Caco-2 (cell line): ENCODE results near the gene TBC1D2B. TPM values are rescaled to one million over a fixed set of nuclear protein-coding genes. Genes with fewer than 3 reads are reported as not detected.

ENCODE experiments used
- BruUV-seq: library from RNA; stranded (reverse); fragments of 400-500 nt; replicated peaks from 2 replicates; lab custom pipeline; 2021; lab: Mats Ljungman, UMichigan
- CTCF ChIA-PET: fragments of 300-600 bp; sonication (Branson Sonifier 250); formaldehyde crosslinking; loops from one replicate; lab custom pipeline; 2022; ENCODE audit warnings: antibody characterized with exemption; lab: Charles Lee
- POLR2A ChIA-PET: fragments of 300-600 bp; sonication (Branson Sonifier 250); formaldehyde crosslinking; loops from one replicate; lab custom pipeline; 2022; ENCODE audit warnings: antibody characterized with exemption; lab: Charles Lee
- DNase-seq, 2 experiments: peaks; one replicate each; pipeline versions ENCODE4 v3.0.0 to v3.0.0-alpha.2; 2020 to 2022
- H3K27me3 ChIP-seq: replicated peaks from 2 replicates; pipeline ENCODE4 v1.6.0; 2011; ENCODE audit warnings: low read length; ENCODE audit not compliant: control insufficient read depth, insufficient read depth
- H3K36me3 ChIP-seq: 2 replicates; pipeline ENCODE4 v1.5.1; 2011; ENCODE audit warnings: low read length; ENCODE audit not compliant: control insufficient read depth, insufficient read depth
- H3K4me1 ChIP-seq: fragments of 250-450 bp; sonication (Bioruptor Pico); 2 replicates; pipeline ENCODE4 v1.5.1; 2020; ENCODE audit warnings: mild to moderate bottlenecking
- H3K4me3 ChIP-seq: 2 replicates; pipeline ENCODE4 v1.5.1; 2011; ENCODE audit warnings: low read depth, mild to moderate bottlenecking, control low read depth, low read length
- H3K9me3 ChIP-seq: fragments of 250-450 bp; sonication (Bioruptor Pico); 2 replicates; pipeline ENCODE4 v1.5.1; 2020; ENCODE audit warnings: mild to moderate bottlenecking, moderate library complexity
- H3K27ac Mint-ChIP-seq: one replicate; pipeline ENCODE4 v1.8.0; 2022; ENCODE audit warnings: mixed read lengths; ENCODE audit not compliant: unreplicated experiment
- H3K27me3 Mint-ChIP-seq: one replicate; pipeline ENCODE4 v1.8.0; 2022; ENCODE audit warnings: mixed read lengths; ENCODE audit not compliant: insufficient read depth, unreplicated experiment
- H3K36me3 Mint-ChIP-seq: one replicate; pipeline ENCODE4 v1.8.0; 2022; ENCODE audit warnings: mild to moderate bottlenecking, mixed read lengths; ENCODE audit not compliant: insufficient read depth, unreplicated experiment
- H3K4me1 Mint-ChIP-seq: one replicate; pipeline ENCODE4 v1.8.0; 2022; ENCODE audit warnings: low read depth, mixed read lengths; ENCODE audit not compliant: unreplicated experiment
- H3K4me3 Mint-ChIP-seq: one replicate; pipeline ENCODE4 v1.8.0; 2022; ENCODE audit warnings: mild to moderate bottlenecking, moderate library complexity, mixed read lengths; ENCODE audit not compliant: unreplicated experiment
- H3K9me3 Mint-ChIP-seq: one replicate; pipeline ENCODE4 v1.8.0; 2022; ENCODE audit warnings: mixed read lengths; ENCODE audit not compliant: unreplicated experiment
- intact Hi-C: fragments of 100-400 bp; cut with micrococcal nuclease; formaldehyde crosslinking; loops from one replicate; pipeline ENCODE4 v1.10.0; 2022; ENCODE audit not compliant: unreplicated experiment
- total RNA-seq: library from RNA; stranded (reverse); gene quantifications from 2 replicates; pipeline ENCODE4 v1.2.3, GENCODE V29; 2022
- TF ChIP-seq, protein P1 (sequence below), 2 experiments: fragments of 200-600 bp in 1 of 2; IDR thresholded peaks; 1 replicate in 1 of 2; 2 replicates in 1 of 2; pipeline versions ENCODE4 v1.5.1 to v1.8.0; 2011 to 2022; ENCODE audit warnings: antibody characterized with exemption in 1 of 2, control low read depth in 1 of 2, inconsistent platforms in 1 of 2, low read depth in 1 of 2, low read length in 1 of 2, mild to moderate bottlenecking in 1 of 2, moderate library complexity in 1 of 2; ENCODE audit not compliant: insufficient read depth in 1 of 2, severe bottlenecking in 1 of 2, unreplicated experiment in 1 of 2

TBC1D2B gene
- total RNA-seq, 1 experiment from 2014 or later, result 18.3 TPM

DNA sequence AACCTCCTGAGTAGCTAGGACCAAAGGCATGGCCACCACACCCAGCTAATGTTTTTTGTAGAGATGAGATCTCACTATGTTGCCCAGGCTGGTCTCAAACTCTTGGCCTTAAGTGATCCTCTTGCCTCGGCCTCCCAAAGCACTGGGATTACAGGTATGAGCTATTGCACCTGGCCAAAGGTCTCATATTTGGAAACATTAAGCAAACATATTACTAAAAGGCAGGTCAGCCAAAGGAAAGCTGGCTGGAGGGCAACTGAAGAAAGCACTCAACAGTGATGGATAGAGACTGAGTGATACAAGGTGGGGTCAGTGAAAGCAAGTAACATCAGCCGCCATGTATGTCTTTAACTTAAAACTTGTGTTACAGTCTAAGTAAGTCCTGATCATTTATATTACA, 57.5 kb downstream of the TBC1D2B start:
- ChIA-PET CTCF (no interaction called here), POLR2A (interaction anchor here (0.5 kb wide), 1 partner anchor 1793 kb away, joined by 4 read pairs; no protein-coding TSS in a partner anchor)
- intact Hi-C loops, result no loop called here
- no peaks in the 10 kb centered on the region for H3K9me3 ChIP-seq
- no peak for DNase-seq
- no peaks in the 10 kb centered on the region for H3K9me3 Mint-ChIP-seq
- no peak overlapping the region for H3K4me3 ChIP-seq
- H3K4me1 ChIP-seq, result no peaks in the 10 kb centered on the region
- TF ChIP-seq, protein P1, sequence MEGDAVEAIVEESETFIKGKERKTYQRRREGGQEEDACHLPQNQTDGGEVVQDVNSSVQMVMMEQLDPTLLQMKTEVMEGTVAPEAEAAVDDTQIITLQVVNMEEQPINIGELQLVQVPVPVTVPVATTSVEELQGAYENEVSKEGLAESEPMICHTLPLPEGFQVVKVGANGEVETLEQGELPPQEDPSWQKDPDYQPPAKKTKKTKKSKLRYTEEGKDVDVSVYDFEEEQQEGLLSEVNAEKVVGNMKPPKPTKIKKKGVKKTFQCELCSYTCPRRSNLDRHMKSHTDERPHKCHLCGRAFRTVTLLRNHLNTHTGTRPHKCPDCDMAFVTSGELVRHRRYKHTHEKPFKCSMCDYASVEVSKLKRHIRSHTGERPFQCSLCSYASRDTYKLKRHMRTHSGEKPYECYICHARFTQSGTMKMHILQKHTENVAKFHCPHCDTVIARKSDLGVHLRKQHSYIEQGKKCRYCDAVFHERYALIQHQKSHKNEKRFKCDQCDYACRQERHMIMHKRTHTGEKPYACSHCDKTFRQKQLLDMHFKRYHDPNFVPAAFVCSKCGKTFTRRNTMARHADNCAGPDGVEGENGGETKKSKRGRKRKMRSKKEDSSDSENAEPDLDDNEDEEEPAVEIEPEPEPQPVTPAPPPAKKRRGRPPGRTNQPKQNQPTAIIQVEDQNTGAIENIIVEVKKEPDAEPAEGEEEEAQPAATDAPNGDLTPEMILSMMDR (IDR thresholded peaks at IDR 0.05; ENCODE audit: insufficient read depth in 1 of 2, low read depth in 1 of 2, low read length in 1 of 2, severe bottlenecking in 1 of 2, unreplicated experiment in 1 of 2), result no peak
- BruUV-seq, result no TSS peak
- H3K36me3 ChIP-seq, result no peaks in the 10 kb centered on the region; the same call in 1 of the 2 replicates
- no peak overlapping the region for H3K4me3 Mint-ChIP-seq
- H3K36me3 Mint-ChIP-seq, result peaks cover 4% of the 10 kb centered on the region
- H3K27me3 ChIP-seq, result no peaks in the 10 kb centered on the region
- no peaks in the 10 kb centered on the region for H3K4me1 Mint-ChIP-seq
- no peak overlapping the region for H3K27ac Mint-ChIP-seq
- H3K27me3 Mint-ChIP-seq, result no peaks in the 10 kb centered on the region

DNA sequence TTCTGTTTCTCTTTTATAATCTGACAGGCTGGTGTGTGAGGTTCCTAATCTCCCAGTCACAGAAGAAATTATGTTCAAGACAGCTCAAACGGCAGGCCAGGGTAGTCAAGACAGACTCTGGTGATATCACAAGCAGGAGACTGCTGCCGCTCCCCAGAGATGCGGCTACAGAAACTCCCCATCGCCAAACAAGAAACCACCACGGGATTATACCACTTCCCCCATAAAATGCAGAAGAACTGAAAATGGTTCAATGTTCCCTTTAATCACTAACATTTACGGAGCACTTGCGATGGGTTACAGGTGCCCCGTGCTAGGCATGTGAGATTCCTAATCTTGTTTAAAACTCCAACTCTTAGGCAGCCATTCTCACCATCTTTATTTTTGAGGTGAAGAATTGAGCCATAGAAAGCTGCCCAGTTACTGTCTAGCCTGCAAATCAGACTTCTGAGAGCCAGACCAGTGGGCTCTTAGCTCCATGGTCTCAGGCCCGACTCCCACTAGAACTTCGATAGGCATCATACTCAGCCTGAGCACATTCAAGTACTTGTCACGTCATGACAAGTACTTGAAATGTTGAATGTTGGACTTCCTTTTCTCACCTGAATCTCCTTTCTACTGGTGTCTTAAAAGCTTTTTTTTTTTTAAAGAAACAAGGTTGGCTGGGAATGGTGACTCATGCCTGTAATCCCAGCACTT, 58.4 kb downstream of the TBC1D2B start:
- no peak for DNase-seq
- ChIA-PET CTCF (no interaction called here), POLR2A (no interaction called here)
- no peaks in the 10 kb centered on the region; the same call in 1 of the 2 replicates for H3K36me3 ChIP-seq
- no peak overlapping the region for H3K27ac Mint-ChIP-seq
- H3K27me3 Mint-ChIP-seq, result no peaks in the 10 kb centered on the region
- H3K27me3 ChIP-seq, result no peaks in the 10 kb centered on the region
- intact Hi-C loops, result no loop called here
- H3K4me3 ChIP-seq, result no peak overlapping the region
- TF ChIP-seq, protein P1 (IDR thresholded peaks at IDR 0.05; ENCODE audit: insufficient read depth in 1 of 2, low read depth in 1 of 2, low read length in 1 of 2, severe bottlenecking in 1 of 2, unreplicated experiment in 1 of 2), result no peak
- no peak overlapping the region for H3K4me3 Mint-ChIP-seq
- BruUV-seq, result no TSS peak
- no peaks in the 10 kb centered on the region for H3K9me3 Mint-ChIP-seq
- H3K4me1 ChIP-seq, result no peaks in the 10 kb centered on the region
- no peaks in the 10 kb centered on the region for H3K9me3 ChIP-seq
- peaks cover 4% of the 10 kb centered on the region for H3K36me3 Mint-ChIP-seq
- no peaks in the 10 kb centered on the region for H3K4me1 Mint-ChIP-seq

DNA sequence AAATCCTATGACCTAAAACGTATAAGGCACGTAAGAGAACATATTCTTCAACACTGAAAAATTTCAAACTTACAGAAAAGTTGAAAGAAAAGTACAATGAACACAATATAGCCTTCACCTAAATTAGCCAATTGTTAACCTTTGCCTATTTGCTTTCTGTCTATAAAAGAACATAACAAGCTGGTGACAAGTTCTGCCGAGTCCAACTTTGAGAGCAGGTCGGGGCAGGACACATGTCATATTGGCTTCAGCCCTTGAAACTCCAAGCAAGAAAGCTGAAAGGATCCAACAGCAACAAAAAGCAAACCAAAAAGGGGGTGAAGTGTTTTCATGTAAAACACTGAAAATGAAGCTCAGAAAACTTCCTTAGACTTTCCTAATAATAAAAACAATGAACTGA, 59.1 kb downstream of the TBC1D2B start:
- ChIA-PET POLR2A (no interaction called here), CTCF (no interaction called here)
- H3K27me3 ChIP-seq, result no peaks in the 10 kb centered on the region
- intact Hi-C loops, result no loop called here
- no peaks in the 10 kb centered on the region for H3K9me3 ChIP-seq
- H3K36me3 ChIP-seq, result no peaks in the 10 kb centered on the region
- no peaks in the 10 kb centered on the region for H3K4me1 Mint-ChIP-seq
- no peaks in the 10 kb centered on the region for H3K9me3 Mint-ChIP-seq
- BruUV-seq, result no TSS peak
- no peak overlapping the region for H3K4me3 Mint-ChIP-seq
- no peaks in the 10 kb centered on the region for H3K27me3 Mint-ChIP-seq
- H3K4me3 ChIP-seq, result no peak overlapping the region
- TF ChIP-seq, protein P1 (IDR thresholded peaks at IDR 0.05; ENCODE audit: insufficient read depth in 1 of 2, low read depth in 1 of 2, low read length in 1 of 2, severe bottlenecking in 1 of 2, unreplicated experiment in 1 of 2), result no peak
- H3K27ac Mint-ChIP-seq, result no peak overlapping the region
- no peak for DNase-seq
- peaks cover 4% of the 10 kb centered on the region for H3K36me3 Mint-ChIP-seq
- peaks cover under 1% of the 10 kb centered on the region; the same call in 1 of the 2 replicates for H3K4me1 ChIP-seq
